Right kidney (tissue), 1 donor: Measurements from ENCODE around the gene TTC28.
"Not testable (repeated sequence)": the region's sequence is repeated elsewhere in the genome, so short reads cannot be mapped to it uniquely, and the experiment has no call there.

Source experiments
- DNase-seq: peaks from one replicate; pipeline ENCODE4 v3.0.0-alpha.2; 2016

TTC28 gene

GRCh38 chr22:28222976-28223745, 456.5 kb downstream of the TTC28 start:
- DNase-seq: no peak

GRCh38 chr22:28222571-28222970, 457.1 kb downstream of the TTC28 start:
- DNase-seq: no peak

GRCh38 chr22:28222052-28222451, 457.6 kb downstream of the TTC28 start:
- DNase-seq: no peak

- DNase-seq: no peak
Measured at GRCh38 chr22:28220626-28221363, 458.8 kb downstream of the TTC28 start.

- no peak for DNase-seq
Measured at GRCh38 chr22:28217277-28217676, 462.4 kb downstream of the TTC28 start.

- DNase-seq: not testable (repeated sequence)
Measured at GRCh38 chr22:28214750-28215149, 464.9 kb downstream of the TTC28 start.

- not testable (repeated sequence) for DNase-seq
Measured at GRCh38 chr22:28209457-28209856, 470.2 kb downstream of the TTC28 start.

- no peak for DNase-seq
Measured at GRCh38 chr22:28208787-28209186, 470.9 kb downstream of the TTC28 start.

- no peak for DNase-seq
Measured at GRCh38 chr22:28208036-28208435, 471.6 kb downstream of the TTC28 start.

GRCh38 chr22:28207281-28208030, 472.2 kb downstream of the TTC28 start:
- DNase-seq: no peak

GRCh38 chr22:28205926-28206325, 473.7 kb downstream of the TTC28 start:
- DNase-seq: no peak

- DNase-seq: no peak
Measured at GRCh38 chr22:28204382-28204781, 475.3 kb downstream of the TTC28 start.

GRCh38 chr22:28203286-28203685, 476.4 kb downstream of the TTC28 start:
- DNase-seq: no peak

GRCh38 chr22:28198692-28199091, 480.9 kb downstream of the TTC28 start:
- DNase-seq: no peak

- not testable (repeated sequence) for DNase-seq
Measured at GRCh38 chr22:28191571-28191970, 488.1 kb downstream of the TTC28 start.

GRCh38 chr22:28188178-28188879, 491.3 kb downstream of the TTC28 start:
- DNase-seq: no peak

GRCh38 chr22:28187612-28188011, 492.0 kb downstream of the TTC28 start:
- no peak for DNase-seq

GRCh38 chr22:28186641-28187040, 493.0 kb downstream of the TTC28 start:
- DNase-seq: no peak

- DNase-seq: no peak
Measured at GRCh38 chr22:28185130-28185529, 494.5 kb downstream of the TTC28 start.

- no peak for DNase-seq
Measured at GRCh38 chr22:28183078-28183860, 496.4 kb downstream of the TTC28 start.
